H1 (cell line): Measurements from ENCODE around the gene KRT72. TPM values are rescaled to one million over a fixed set of nuclear protein-coding genes. Genes with fewer than 3 reads are reported as not detected.

Source experiments
- ASH2L ChIP-seq: fragments of 200-600, 300-600 bp; sonication (generic); IDR thresholded peaks from one replicate; pipeline ENCODE4 v1.7.1; 2017; ENCODE audit warnings: low read length
- CEBPB ChIP-seq: IDR thresholded peaks from 2 replicates; pipeline ENCODE4 v1.6.1; 2012; ENCODE audit warnings: low read depth, low read length
- EGR1 ChIP-seq: IDR thresholded peaks from 2 replicates; pipeline ENCODE4 v1.6.1; 2011; ENCODE audit warnings: low read depth, low read length, borderline replicate concordance
- FOSL1 ChIP-seq: IDR thresholded peaks from 2 replicates; pipeline ENCODE4 v1.6.1; 2011; ENCODE audit warnings: mild to moderate bottlenecking, low read depth, low read length, moderate library complexity; ENCODE audit not compliant: insufficient read depth
- RFX5 ChIP-seq: IDR thresholded peaks from 2 replicates; pipeline ENCODE4 v1.6.1; 2011; ENCODE audit warnings: low read depth, low read length, improper control_type of control experiment, borderline replicate concordance
- SRF ChIP-seq: IDR thresholded peaks from 2 replicates; pipeline ENCODE4 v1.6.1; 2011; ENCODE audit warnings: mild to moderate bottlenecking, low read depth, low read length, moderate library complexity
- polyA plus RNA-seq, 7 experiments: library from polyadenylated mRNA; depleted of rRNA in 3 of 7; stranded (reverse) in 5 of 7; unstranded in 2 of 7; fragments of >200 nt in 5 of 7; fragments of 200-250 nt in 2 of 7; gene quantifications; 1 replicate in 5 of 7; 2 replicates in 1 of 7; 4 replicates in 1 of 7; pipeline versions ENCODE4 v1.2.1 to v1.2.3, GENCODE V29; 2011 to 2013; ENCODE audit warnings: missing spikeins in 2 of 7, mixed read lengths in 2 of 7
- total RNA-seq: library from RNA; stranded (reverse); fragmentation: NEBNext Ultra II Directional; extraction: Animal tissue kit (Norgen Biotek cat#: 25700); gene quantifications from 2 replicates; pipeline ENCODE4 v1.2.1, GENCODE V29; 2021

KRT72 gene
- total and polyA plus RNA-seq, 2 of the 8 experiments (the other 6 are each of a cell fraction or from before 2014, with no cell fraction given) = not detected

DNA sequence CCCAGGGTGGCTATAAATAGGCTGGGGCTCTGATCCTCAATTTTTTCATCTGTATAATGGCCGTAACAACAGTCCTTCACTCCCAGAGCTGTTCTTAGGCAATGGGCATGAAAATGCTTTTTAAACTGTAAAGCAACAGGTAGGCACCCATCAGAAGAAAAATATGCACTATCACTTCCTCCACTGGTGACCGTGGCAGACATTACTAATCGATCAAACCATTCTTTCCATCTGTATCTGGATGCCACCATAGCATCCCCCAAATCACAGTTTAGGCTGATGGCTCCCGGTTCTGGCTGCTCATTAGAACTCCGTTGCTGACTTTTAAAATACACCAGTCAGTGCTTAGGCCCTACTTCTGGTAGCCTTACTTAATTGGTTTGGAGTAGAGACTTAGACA lies 59.6 kb downstream of the KRT72 start (continued):
- TF ChIP-seq EGR1 (no peak), ASH2L (no peak), RFX5 (no peak), SRF (no peak), CEBPB (no peak), FOSL1 (no peak)
